Measurements from ENCODE around the gene LARGE1. TPM values are rescaled to one million over a fixed set of nuclear protein-coding genes. Genes with fewer than 3 reads are reported as not detected.

LARGE1 gene
- total and polyA plus RNA-seq, 2 donors (not counting 1 experiment from before 2014, with no cell fraction given): 14.1 to 19.2 TPM

DNA sequence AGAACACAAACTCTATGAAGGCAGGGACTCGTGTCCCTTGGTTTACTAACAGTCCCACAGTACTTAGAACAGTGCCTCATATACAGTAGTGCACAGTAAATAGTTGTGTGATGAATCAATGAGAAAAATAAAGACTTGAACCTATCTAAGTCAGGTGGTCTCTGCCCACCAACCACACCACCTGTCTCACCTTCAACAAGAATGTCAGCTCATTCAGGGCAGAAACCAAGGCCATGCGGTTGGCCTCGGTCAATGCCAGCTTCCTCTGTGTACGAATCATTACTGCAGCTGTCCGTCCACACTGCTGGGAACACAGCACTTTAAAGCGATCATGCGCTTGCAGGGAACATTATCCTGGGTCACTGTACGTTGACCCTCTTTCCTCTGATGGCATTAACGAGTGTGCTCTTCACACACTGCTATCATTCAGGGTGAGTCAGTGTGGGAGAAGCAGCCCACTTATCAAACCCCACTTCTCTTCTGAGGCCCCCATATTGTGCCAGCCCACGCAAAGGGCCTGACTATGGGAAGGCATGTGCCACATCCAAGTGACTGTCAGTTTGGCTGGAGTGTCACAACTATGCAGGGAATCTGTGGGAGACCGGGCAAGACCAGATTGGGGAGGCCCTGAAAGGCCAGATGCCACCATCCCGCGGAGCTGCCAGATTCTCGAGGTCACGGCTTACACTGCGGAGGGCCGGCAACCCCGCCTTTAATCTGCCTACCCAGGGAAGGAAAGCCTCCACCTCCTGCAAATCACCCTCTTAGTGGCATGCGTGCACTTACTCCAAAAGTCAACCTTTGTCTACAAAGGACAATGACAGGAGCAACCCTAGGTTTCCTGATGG, 36.1 kb downstream of the LARGE1 start:
- H4K20me1 ChIP-seq (ENCODE audit: control insufficient read depth, extremely low read depth, insufficient read depth, low read length): no peaks in the 10 kb centered on the region
- H3K9ac ChIP-seq (ENCODE audit: insufficient read depth, low read length): no peak overlapping the region
- no peak overlapping the region for H3K4me2 ChIP-seq (ENCODE audit: extremely low read depth, insufficient read depth, low read length)
- TF ChIP-seq, protein P1, sequence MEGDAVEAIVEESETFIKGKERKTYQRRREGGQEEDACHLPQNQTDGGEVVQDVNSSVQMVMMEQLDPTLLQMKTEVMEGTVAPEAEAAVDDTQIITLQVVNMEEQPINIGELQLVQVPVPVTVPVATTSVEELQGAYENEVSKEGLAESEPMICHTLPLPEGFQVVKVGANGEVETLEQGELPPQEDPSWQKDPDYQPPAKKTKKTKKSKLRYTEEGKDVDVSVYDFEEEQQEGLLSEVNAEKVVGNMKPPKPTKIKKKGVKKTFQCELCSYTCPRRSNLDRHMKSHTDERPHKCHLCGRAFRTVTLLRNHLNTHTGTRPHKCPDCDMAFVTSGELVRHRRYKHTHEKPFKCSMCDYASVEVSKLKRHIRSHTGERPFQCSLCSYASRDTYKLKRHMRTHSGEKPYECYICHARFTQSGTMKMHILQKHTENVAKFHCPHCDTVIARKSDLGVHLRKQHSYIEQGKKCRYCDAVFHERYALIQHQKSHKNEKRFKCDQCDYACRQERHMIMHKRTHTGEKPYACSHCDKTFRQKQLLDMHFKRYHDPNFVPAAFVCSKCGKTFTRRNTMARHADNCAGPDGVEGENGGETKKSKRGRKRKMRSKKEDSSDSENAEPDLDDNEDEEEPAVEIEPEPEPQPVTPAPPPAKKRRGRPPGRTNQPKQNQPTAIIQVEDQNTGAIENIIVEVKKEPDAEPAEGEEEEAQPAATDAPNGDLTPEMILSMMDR (conservative IDR thresholded peaks at IDR 0.05 in 1 of 2, IDR thresholded peaks at IDR 0.05 in 1 of 2; ENCODE audit: low read depth in 1 of 2, low read length in 2 of 2): no peak
- TF ChIP-seq EZH2 (IDR thresholded peaks at IDR 0.05; ENCODE audit: low read length, missing control alignments): no peak
- no peak overlapping the region for H2AFZ ChIP-seq (ENCODE audit: low read length)
- no peak overlapping the region for H3K27ac ChIP-seq (ENCODE audit: insufficient read depth, low read length)
- DNase-seq (ENCODE audit: low read depth in 2 of 2): peak in 1 of 2 donors; percentile 20
- H3K27me3 ChIP-seq (ENCODE audit: control insufficient read depth, insufficient read depth, low read length): no peaks in the 10 kb centered on the region
- H3K4me3 ChIP-seq (replicated peaks in 1 of 4; ENCODE audit: control extremely low read depth in 1 of 4, insufficient read depth in 1 of 4, low read depth in 3 of 4, low read length in 4 of 4): no peak overlapping the region
- H3K79me2 ChIP-seq (ENCODE audit: control insufficient read depth, insufficient read depth, low read length): no peaks in the 10 kb centered on the region
- H3K36me3 ChIP-seq (ENCODE audit: control insufficient read depth, insufficient read depth, low read length): no peaks in the 10 kb centered on the region
- H3K9me3 ChIP-seq (ENCODE audit: control insufficient read depth, insufficient read depth, low read depth, low read length): no peaks in the 10 kb centered on the region
- no peaks in the 10 kb centered on the region for H3K4me1 ChIP-seq (ENCODE audit: control insufficient read depth, extremely low read depth, insufficient read depth, low read length)

DNA sequence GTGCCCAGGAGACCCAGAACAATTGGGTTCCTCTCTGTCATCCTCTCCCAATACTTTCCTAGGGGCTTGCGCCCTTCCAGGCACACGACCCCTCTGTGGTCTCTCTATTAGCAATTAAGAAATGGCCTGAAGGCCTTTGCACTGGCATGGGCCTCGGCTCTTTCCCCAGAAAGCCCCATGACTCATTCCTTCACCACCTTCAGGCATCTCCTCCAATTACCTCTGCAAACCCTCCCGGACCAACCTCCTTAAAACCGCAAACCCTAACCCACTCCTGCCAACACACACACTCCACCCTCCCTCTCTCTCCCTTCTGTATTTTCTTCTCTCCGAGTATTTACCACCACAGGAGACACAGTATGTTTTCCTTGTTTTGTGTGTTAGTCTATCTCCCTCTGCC, 36.7 kb downstream of the LARGE1 start:
- TF ChIP-seq EZH2 (IDR thresholded peaks at IDR 0.05; ENCODE audit: low read length, missing control alignments): no peak
- TF ChIP-seq, protein P1 (conservative IDR thresholded peaks at IDR 0.05 in 1 of 2, IDR thresholded peaks at IDR 0.05 in 1 of 2; ENCODE audit: low read depth in 1 of 2, low read length in 2 of 2): no peak
- Histone ChIP-seq H3K79me2 (ENCODE audit: control insufficient read depth, insufficient read depth, low read length) (no peaks in the 10 kb centered on the region), H3K9ac (ENCODE audit: insufficient read depth, low read length) (no peak overlapping the region), H3K9me3 (ENCODE audit: control insufficient read depth, insufficient read depth, low read depth, low read length) (no peaks in the 10 kb centered on the region), H3K27me3 (ENCODE audit: control insufficient read depth, insufficient read depth, low read length) (no peaks in the 10 kb centered on the region), H4K20me1 (ENCODE audit: control insufficient read depth, extremely low read depth, insufficient read depth, low read length) (no peaks in the 10 kb centered on the region), H3K4me3 (replicated peaks in 1 of 4; ENCODE audit: control extremely low read depth in 1 of 4, insufficient read depth in 1 of 4, low read depth in 3 of 4, low read length in 4 of 4) (no peak overlapping the region), H3K36me3 (ENCODE audit: control insufficient read depth, insufficient read depth, low read length) (no peaks in the 10 kb centered on the region), H3K4me1 (ENCODE audit: control insufficient read depth, extremely low read depth, insufficient read depth, low read length) (no peaks in the 10 kb centered on the region), H3K27ac (ENCODE audit: insufficient read depth, low read length) (no peak overlapping the region), H3K4me2 (ENCODE audit: extremely low read depth, insufficient read depth, low read length) (no peak overlapping the region), H2AFZ (ENCODE audit: low read length) (no peak overlapping the region)
- peak in 1 of 2 donors; percentile 45 for DNase-seq (ENCODE audit: low read depth in 2 of 2)

DNA sequence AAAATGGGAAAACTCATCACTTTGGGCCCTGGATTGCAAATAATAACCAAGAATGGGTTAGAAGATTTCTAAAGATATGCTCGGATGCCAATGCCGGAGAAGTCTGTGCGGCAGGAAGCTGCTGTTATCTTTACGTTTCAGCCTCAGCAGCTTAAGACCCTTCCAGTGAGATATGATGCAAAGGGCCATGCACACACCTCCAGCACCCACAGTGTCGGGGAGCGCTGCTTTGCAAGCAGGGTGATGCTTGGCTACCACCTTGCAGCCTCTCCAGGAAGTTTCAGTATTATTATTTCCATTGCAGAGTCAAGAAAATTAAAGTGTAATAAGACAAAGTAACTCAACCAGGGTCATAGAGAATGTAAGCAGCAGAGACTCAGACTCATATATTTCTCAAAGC, 37.3 kb downstream of the LARGE1 start:
- no peaks in the 10 kb centered on the region for H3K9me3 ChIP-seq (ENCODE audit: control insufficient read depth, insufficient read depth, low read depth, low read length)
- H3K27ac ChIP-seq (ENCODE audit: insufficient read depth, low read length): no peak overlapping the region
- H2AFZ ChIP-seq (ENCODE audit: low read length): no peak overlapping the region
- no peak for DNase-seq (ENCODE audit: low read depth in 2 of 2)
- no peaks in the 10 kb centered on the region for H3K79me2 ChIP-seq (ENCODE audit: control insufficient read depth, insufficient read depth, low read length)
- H3K36me3 ChIP-seq (ENCODE audit: control insufficient read depth, insufficient read depth, low read length): no peaks in the 10 kb centered on the region
- no peak overlapping the region for H3K4me2 ChIP-seq (ENCODE audit: extremely low read depth, insufficient read depth, low read length)
- no peak overlapping the region for H3K4me3 ChIP-seq (replicated peaks in 1 of 4; ENCODE audit: control extremely low read depth in 1 of 4, insufficient read depth in 1 of 4, low read depth in 3 of 4, low read length in 4 of 4)
- no peak overlapping the region for H3K9ac ChIP-seq (ENCODE audit: insufficient read depth, low read length)
- H3K27me3 ChIP-seq (ENCODE audit: control insufficient read depth, insufficient read depth, low read length): no peaks in the 10 kb centered on the region
- H3K4me1 ChIP-seq (ENCODE audit: control insufficient read depth, extremely low read depth, insufficient read depth, low read length): no peaks in the 10 kb centered on the region
- TF ChIP-seq, protein P1 (conservative IDR thresholded peaks at IDR 0.05 in 1 of 2, IDR thresholded peaks at IDR 0.05 in 1 of 2; ENCODE audit: low read depth in 1 of 2, low read length in 2 of 2): no peak
- TF ChIP-seq EZH2 (IDR thresholded peaks at IDR 0.05; ENCODE audit: low read length, missing control alignments): no peak
- no peaks in the 10 kb centered on the region for H4K20me1 ChIP-seq (ENCODE audit: control insufficient read depth, extremely low read depth, insufficient read depth, low read length)

Measured in fibroblast of lung (primary cell).